Mammary epithelial cell (primary cell): ENCODE results near the gene QRFP.

Experiments used
- EZH2 ChIP-seq: IDR thresholded peaks from 2 replicates; pipeline ENCODE4 v1.6.1; 2012; ENCODE audit warnings: low read length, inconsistent platforms, borderline replicate concordance
- TF ChIP-seq, protein P1 (sequence below), 2 donors: IDR thresholded peaks in 1 of 2; conservative IDR thresholded peaks in 1 of 2; 2 replicates each; pipeline ENCODE4 v1.5.1; 2011 to 2012; ENCODE audit warnings: inconsistent platforms in 2 of 2, low read length in 2 of 2, mild to moderate bottlenecking in 2 of 2, control low read depth in 1 of 2, low read depth in 1 of 2; ENCODE audit not compliant: insufficient read depth in 1 of 2; ENCODE audit errors: extremely low read depth in 1 of 2

DNA sequence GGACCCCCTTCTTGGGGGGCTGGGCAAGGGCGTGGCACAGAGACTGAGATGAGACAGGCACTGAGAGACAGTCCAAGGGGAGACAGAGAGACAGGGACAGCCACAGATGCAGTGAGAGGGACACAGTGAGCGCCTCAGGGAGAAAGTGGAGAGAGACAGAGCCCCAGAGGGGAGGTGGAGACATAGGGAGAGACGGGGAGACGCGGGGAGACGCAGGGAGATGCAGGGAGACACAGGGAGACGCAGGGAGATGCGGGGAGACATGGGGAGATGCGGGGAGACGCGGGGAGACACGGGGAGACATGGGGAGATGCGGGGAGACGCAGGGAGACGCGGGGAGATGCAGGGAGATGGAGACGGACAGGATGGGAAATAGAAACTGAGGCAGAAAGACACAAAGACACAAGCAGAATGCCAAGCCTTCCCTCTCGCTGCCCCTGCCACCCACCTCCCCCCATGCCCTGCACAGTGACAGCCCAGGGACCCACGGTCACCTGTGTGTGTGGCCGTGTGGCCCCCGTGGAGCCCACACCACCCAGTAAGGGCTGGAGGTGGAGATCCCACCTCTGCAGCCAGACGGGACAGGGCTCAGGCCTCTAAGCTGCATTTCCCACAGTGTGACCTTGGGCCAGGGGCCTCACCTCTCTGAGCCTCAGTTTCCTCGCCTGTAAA lies 33.7 kb upstream of the QRFP start:
- TF ChIP-seq, protein P1, sequence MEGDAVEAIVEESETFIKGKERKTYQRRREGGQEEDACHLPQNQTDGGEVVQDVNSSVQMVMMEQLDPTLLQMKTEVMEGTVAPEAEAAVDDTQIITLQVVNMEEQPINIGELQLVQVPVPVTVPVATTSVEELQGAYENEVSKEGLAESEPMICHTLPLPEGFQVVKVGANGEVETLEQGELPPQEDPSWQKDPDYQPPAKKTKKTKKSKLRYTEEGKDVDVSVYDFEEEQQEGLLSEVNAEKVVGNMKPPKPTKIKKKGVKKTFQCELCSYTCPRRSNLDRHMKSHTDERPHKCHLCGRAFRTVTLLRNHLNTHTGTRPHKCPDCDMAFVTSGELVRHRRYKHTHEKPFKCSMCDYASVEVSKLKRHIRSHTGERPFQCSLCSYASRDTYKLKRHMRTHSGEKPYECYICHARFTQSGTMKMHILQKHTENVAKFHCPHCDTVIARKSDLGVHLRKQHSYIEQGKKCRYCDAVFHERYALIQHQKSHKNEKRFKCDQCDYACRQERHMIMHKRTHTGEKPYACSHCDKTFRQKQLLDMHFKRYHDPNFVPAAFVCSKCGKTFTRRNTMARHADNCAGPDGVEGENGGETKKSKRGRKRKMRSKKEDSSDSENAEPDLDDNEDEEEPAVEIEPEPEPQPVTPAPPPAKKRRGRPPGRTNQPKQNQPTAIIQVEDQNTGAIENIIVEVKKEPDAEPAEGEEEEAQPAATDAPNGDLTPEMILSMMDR (conservative IDR thresholded peaks at IDR 0.05 in 1 of 2, IDR thresholded peaks at IDR 0.05 in 1 of 2; ENCODE audit: extremely low read depth in 1 of 2, insufficient read depth in 1 of 2, low read depth in 1 of 2, low read length in 2 of 2), result no peak
- TF ChIP-seq EZH2, result no peak
